Epidermal melanocyte (primary cell): ENCODE results near the gene NCEH1.

ENCODE experiments used
- DNase-seq: peaks from one replicate; pipeline ENCODE4 v3.0.0; 2011; ENCODE audit warnings: low spot score; ENCODE audit not compliant: insufficient read length

NCEH1 gene

GRCh38 chr3:172586436-172586835 lies 124.4 kb downstream of the NCEH1 start:
- DNase-seq = no peak

DNA sequence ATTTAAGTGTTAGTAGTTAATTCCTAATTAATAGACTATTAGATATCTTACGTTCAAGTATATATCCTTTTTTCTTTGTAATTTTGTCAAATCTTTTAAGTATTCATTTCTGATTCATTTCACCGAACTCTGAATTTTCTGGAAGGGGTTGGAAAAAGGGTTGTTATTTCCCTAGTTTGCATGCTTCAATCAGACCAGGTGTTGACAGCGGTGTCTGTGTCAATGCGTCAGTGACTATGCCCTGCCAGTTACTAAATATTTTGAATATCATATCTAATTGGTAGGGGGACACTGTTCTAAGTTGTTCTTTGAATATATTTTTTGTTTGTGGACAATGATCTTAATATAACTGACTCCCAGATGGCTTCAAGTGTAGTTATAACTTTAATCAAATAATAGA lies 124.9 kb downstream of the NCEH1 start:
- DNase-seq = no peak

DNA sequence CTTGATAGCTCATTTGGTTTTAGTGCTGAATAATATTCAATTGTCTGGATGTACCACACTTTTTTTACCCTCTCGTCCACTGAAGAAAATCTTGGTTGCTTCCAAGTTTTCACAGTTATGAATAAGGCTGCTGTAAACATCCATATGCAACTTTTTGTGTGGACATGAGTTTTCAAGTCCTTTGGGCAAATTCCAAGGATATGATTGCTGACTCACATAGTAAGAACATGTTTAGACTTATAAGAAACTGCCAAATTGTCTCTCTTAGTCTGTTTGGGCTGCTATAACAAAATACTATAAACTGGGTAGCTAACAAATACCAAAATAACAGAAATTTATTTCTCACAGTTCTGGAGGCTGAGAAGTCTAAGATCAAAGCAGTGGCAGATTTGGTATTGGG lies 128.2 kb downstream of the NCEH1 start:
- no peak for DNase-seq

GRCh38 chr3:172581757-172582166 lies 129.1 kb downstream of the NCEH1 start:
- DNase-seq = no peak

GRCh38 chr3:172580680-172581401 lies 130.0 kb downstream of the NCEH1 start:
- DNase-seq = no peak
